ENCODE measurements around the gene HSPA2. TPM values are rescaled to one million over a fixed set of nuclear protein-coding genes. Genes with fewer than 3 reads are reported as not detected.

The HSPA2 gene
- total RNA-seq, 4 donors from 2014 or later, result 196 to 334 (median 265) TPM

DNA sequence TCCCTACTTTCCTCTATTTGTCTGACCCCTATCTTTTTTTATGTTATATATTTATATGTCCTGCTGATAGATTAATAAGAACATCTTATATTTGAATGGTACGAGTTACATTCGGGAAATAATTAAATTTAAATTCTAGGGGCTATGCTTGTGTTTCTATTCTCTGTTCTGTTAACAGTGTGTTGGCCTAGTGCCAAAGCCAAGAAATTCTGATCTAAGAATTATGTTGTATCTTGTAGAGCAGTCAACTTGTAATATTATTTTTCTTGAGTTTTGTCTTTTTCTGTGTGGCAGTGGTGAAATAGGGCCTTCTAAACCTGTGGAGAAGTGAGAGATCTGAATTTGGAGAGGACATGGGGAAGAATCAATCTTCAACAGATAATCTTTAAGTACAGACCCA lies 9.0 kb upstream of the HSPA2 start:
- H3K4me1 ChIP-seq, result no peaks in the 10 kb centered on the region
- WGBS, result 51% methylated on average over 2 of the region's 2 CpGs
- no peaks in the 10 kb centered on the region for H3K27me3 ChIP-seq
- intact Hi-C loops (cut with DNase I), result loop anchor here (10.0 kb wide), 1 partner anchor 233 kb away; no protein-coding TSS in a partner anchor
- H3K27ac ChIP-seq (replicated peaks in 1 of 4), result no peak overlapping the region
- DNase-seq (ENCODE audit: extremely low spot score), result no peak
- H3K4me3 ChIP-seq, result no peak overlapping the region
- H3K36me3 ChIP-seq, result peaks cover 0 to 6% (median 0%) of the 10 kb centered on the region in 4 donors
- H3K9me3 ChIP-seq, result no peaks in the 10 kb centered on the region
- TF ChIP-seq POLR2AphosphoS5 (IDR thresholded peaks at IDR 0.05), result no peak

DNA sequence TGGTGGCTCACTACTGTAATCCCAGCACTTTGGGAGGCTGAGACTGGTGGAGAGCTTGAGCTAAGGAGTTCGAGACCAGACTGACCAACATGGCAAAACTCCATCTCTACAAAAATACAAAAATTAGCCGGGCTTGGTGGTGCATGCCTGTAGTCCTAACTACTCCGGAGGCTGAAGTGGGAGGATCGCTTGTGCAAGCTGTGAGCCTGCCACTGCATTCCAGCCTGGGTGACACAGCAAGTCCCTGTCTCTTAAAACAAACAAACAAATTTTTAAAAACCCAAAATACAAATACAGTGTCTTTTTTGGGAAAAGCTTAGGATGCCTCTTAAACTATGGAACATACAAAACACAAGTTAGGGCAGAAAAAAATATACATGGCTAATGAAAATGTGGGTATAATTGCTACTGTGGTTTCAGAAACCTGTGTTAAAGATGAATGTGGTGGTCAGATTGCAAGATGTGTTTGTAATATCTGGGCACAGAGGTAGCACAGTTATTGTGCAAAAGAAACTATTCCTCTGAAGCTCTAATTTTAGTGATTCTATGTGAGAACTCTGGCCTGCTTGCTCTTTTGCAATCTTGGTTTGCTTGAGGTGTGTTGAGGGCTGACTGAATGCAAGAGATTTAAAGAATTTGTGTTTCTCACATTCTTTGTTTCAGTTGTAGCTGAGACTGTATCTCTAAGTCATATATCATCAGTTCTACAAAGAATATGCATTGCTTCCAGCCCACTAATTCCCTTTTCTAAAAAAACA lies 3.9 kb upstream of the HSPA2 start:
- WGBS, result 87% methylated on average over 4 of the region's 4 CpGs
- intact Hi-C loops (cut with DNase I), result loop anchor here (10.0 kb wide), 1 partner anchor 228 kb away; no protein-coding TSS in a partner anchor
- DNase-seq (ENCODE audit: extremely low spot score), result no peak

DNA sequence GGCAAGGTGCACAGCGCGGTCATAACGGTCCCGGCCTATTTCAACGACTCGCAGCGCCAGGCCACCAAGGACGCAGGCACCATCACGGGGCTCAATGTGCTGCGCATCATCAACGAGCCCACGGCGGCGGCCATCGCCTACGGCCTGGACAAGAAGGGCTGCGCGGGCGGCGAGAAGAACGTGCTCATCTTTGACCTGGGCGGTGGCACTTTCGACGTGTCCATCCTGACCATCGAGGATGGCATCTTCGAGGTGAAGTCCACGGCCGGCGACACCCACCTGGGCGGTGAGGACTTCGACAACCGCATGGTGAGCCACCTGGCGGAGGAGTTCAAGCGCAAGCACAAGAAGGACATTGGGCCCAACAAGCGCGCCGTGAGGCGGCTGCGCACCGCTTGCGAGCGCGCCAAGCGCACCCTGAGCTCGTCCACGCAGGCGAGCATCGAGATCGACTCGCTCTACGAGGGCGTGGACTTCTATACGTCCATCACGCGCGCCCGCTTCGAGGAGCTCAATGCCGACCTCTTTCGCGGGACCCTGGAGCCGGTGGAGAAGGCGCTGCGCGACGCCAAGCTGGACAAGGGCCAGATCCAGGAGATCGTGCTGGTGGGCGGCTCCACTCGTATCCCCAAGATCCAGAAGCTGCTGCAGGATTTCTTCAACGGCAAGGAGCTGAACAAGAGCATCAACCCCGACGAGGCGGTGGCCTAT lies 875 bp downstream of the HSPA2 start:
- peaks cover 19 to 36% (median 23%) of the 10 kb centered on the region in 4 donors for H3K4me1 ChIP-seq
- intact Hi-C loops (cut with DNase I), result no loop called here
- no peak for TF ChIP-seq EP300 (IDR thresholded peaks at IDR 0.05)
- peak; percentile 38 to 74 for TF ChIP-seq POLR2AphosphoS5 (IDR thresholded peaks at IDR 0.05)
- DNase-seq (ENCODE audit: extremely low spot score), result no peak
- WGBS, result 2% methylated on average over 7 of the region's 73 CpGs
- peak overlapping the region; percentile 79 to 95 (median 86) for H3K27ac ChIP-seq (replicated peaks in 1 of 4)
- peaks cover 0 to 7% (median 0%) of the 10 kb centered on the region in 4 donors for H3K9me3 ChIP-seq
- peaks cover 0 to 7% (median 0%) of the 10 kb centered on the region in 4 donors for H3K27me3 ChIP-seq
- peak overlapping the region; percentile 68 to 70 (median 68) for H3K4me3 ChIP-seq
- H3K36me3 ChIP-seq, result no peaks in the 10 kb centered on the region

More for the DNA sequence above, 3.9 kb upstream of the HSPA2 start:
- Histone ChIP-seq H3K27me3 (peaks cover 0 to 7% (median 0%) of the 10 kb centered on the region in 4 donors), H3K9me3 (peaks cover 0 to 7% (median 0%) of the 10 kb centered on the region in 4 donors), H3K36me3 (no peaks in the 10 kb centered on the region), H3K4me1 (peaks cover 11 to 21% (median 17%) of the 10 kb centered on the region in 4 donors), H3K4me3 (no peak overlapping the region), H3K27ac (replicated peaks in 1 of 4) (no peak overlapping the region)
- no peak for TF ChIP-seq POLR2A (IDR thresholded peaks at IDR 0.05; ENCODE audit: low read depth)
- no peak for TF ChIP-seq EP300 (IDR thresholded peaks at IDR 0.05)
- no peak for TF ChIP-seq CTCF (IDR thresholded peaks at IDR 0.05)
- no peak for TF ChIP-seq POLR2AphosphoS5 (IDR thresholded peaks at IDR 0.05)

GRCh38 chr14:64541972-64542835 lies 1.7 kb downstream of the HSPA2 start:
- peak overlapping the region; percentile 68 to 70 (median 68) for H3K4me3 ChIP-seq
- no peak for DNase-seq (ENCODE audit: extremely low spot score)
- H3K27me3 ChIP-seq, result peaks cover 0 to 7% (median 0%) of the 10 kb centered on the region in 4 donors
- WGBS, result 18% methylated on average over 48 of the region's 61 CpGs
- peaks cover 19 to 36% (median 23%) of the 10 kb centered on the region in 4 donors for H3K4me1 ChIP-seq
- peak overlapping the region; percentile 79 to 95 (median 86) for H3K27ac ChIP-seq (replicated peaks in 1 of 4)
- H3K9me3 ChIP-seq, result peaks cover 0 to 7% (median 0%) of the 10 kb centered on the region in 4 donors
- TF ChIP-seq POLR2A (IDR thresholded peaks at IDR 0.05; ENCODE audit: low read depth), result no peak
- intact Hi-C loops (cut with DNase I), result no loop called here
- H3K36me3 ChIP-seq, result peaks cover 0 to 2% (median 0%) of the 10 kb centered on the region in 4 donors

- no peak for DNase-seq (ENCODE audit: extremely low spot score)
- Histone ChIP-seq H3K4me1 (peaks cover 19 to 36% (median 23%) of the 10 kb centered on the region in 4 donors), H3K4me3 (peak overlapping the region; percentile 68 to 70 (median 68)), H3K27me3 (peaks cover 0 to 7% (median 0%) of the 10 kb centered on the region in 4 donors), H3K9me3 (peaks cover 0 to 7% (median 0%) of the 10 kb centered on the region in 4 donors), H3K36me3 (peaks cover 0 to 7% (median 0%) of the 10 kb centered on the region in 4 donors), H3K27ac (replicated peaks in 1 of 4) (peak overlapping the region; percentile 79 to 95 (median 86))
- WGBS, result 37% methylated on average over 4 of the region's 4 CpGs
- intact Hi-C loops (cut with DNase I), result no loop called here
- no peak for TF ChIP-seq POLR2A (IDR thresholded peaks at IDR 0.05; ENCODE audit: low read depth)
- TF ChIP-seq POLR2AphosphoS5 (IDR thresholded peaks at IDR 0.05), result no peak
- TF ChIP-seq CTCF (IDR thresholded peaks at IDR 0.05), result no peak
- TF ChIP-seq EP300 (IDR thresholded peaks at IDR 0.05), result no peak
These were observed 2.3 kb downstream of the HSPA2 start for GRCh38 chr14:64542836-64543201.
